GM12878 (cell line): ENCODE data around the gene TRABD.

Source experiments
- GATAD2B ChIP-seq: fragments of 450-650 bp; conservative IDR thresholded peaks from 2 replicates; pipeline ENCODE4 v1.6.1; 2017; ENCODE audit warnings: low read depth, mild to moderate bottlenecking, moderate library complexity
- MAX ChIP-seq: IDR thresholded peaks from 2 replicates; pipeline ENCODE4 v1.6.1; 2012; ENCODE audit warnings: low read depth, low read length, improper control_type of control experiment
- RCOR1 ChIP-seq: conservative IDR thresholded peaks from 2 replicates; pipeline ENCODE4 v1.6.1; 2012; ENCODE audit warnings: low read depth, low read length, improper control_type of control experiment
- SRF ChIP-seq, 2 experiments: IDR thresholded peaks; 2 replicates each; pipeline ENCODE4 v1.6.1; 2011; ENCODE audit warnings: low read depth in 2 of 2, low read length in 2 of 2, mild to moderate bottlenecking in 1 of 2, moderate library complexity in 1 of 2
- TCF12 ChIP-seq: IDR thresholded peaks from 2 replicates; pipeline ENCODE4 v1.6.1; 2011; ENCODE audit warnings: low read depth, mild to moderate bottlenecking, low read length
- YY1 ChIP-seq: IDR thresholded peaks from 2 replicates; pipeline ENCODE4 v1.6.1; 2011; ENCODE audit warnings: low read depth, mild to moderate bottlenecking, low read length

GRCh38 chr22:50157709-50158375 is 27.9 kb upstream of the TRABD start:
- no peak for TF ChIP-seq RCOR1
- no peak for TF ChIP-seq GATAD2B
- no peak for TF ChIP-seq MAX
- TF ChIP-seq SRF (IDR thresholded peaks at IDR 0.05; ENCODE audit: low read depth in 2 of 2, low read length in 2 of 2): no peak
- no peak for TF ChIP-seq YY1
- TF ChIP-seq TCF12: no peak
